ENCODE results near the gene NDUFB10.

- TF ChIP-seq CTCF (IDR thresholded peaks at IDR 0.05) (no peak), POLR2A (IDR thresholded peaks at IDR 0.05) (no peak)
Measured at GRCh38 chr16:2008009-2008526, 48.7 kb downstream of the NDUFB10 start.

Data from right lobe of liver (tissue), 4 donors.